ENCODE data around the gene AHR. TPM values are rescaled to one million over a fixed set of nuclear protein-coding genes. Genes with fewer than 3 reads are reported as not detected.
A peak's percentile ranks its signal among the peaks of the same experiment; 100 is the strongest.
"Not testable (repeated sequence)": the region's sequence is repeated elsewhere in the genome, so short reads cannot be mapped to it uniquely, and the experiment has no call there.

AHR gene
- total RNA-seq, 1 experiment from 2014 or later, result 99.1 TPM

GRCh38 chr7:17342756-17343155 is 44.3 kb downstream of the AHR start:
- ChIA-PET POLR2A (no interaction called here), CTCF (interaction anchor here (1.0 kb wide), 1 partner anchor 304 kb away, joined by 3 read pairs; no protein-coding TSS in a partner anchor)
- Mint-ChIP-seq H3K27me3 (ENCODE audit: insufficient read depth, unreplicated experiment) (no peaks in the 10 kb centered on the region), H3K9me3 (ENCODE audit: unreplicated experiment) (no peaks in the 10 kb centered on the region), H3K36me3 (ENCODE audit: insufficient read depth, unreplicated experiment) (peaks cover 65% of the 10 kb centered on the region), H3K4me3 (ENCODE audit: unreplicated experiment) (no peak overlapping the region), H3K4me1 (ENCODE audit: insufficient read depth, unreplicated experiment) (peaks cover 11% of the 10 kb centered on the region), H3K27ac (ENCODE audit: low read depth, unreplicated experiment) (no peak overlapping the region)
- TF ChIP-seq CTCF (IDR thresholded peaks at IDR 0.05; ENCODE audit: unreplicated experiment), result no peak
- intact Hi-C loops (cut with micrococcal nuclease), result no loop called here
- no peak for DNase-seq (ENCODE audit: unreplicated experiment)
- no TSS peak for BruUV-seq (replicated peaks)

- Mint-ChIP-seq H3K4me1 (ENCODE audit: insufficient read depth, unreplicated experiment) (peaks cover 11% of the 10 kb centered on the region), H3K9me3 (ENCODE audit: unreplicated experiment) (peaks cover 17% of the 10 kb centered on the region), H3K4me3 (ENCODE audit: unreplicated experiment) (no peak overlapping the region), H3K27ac (ENCODE audit: low read depth, unreplicated experiment) (no peak overlapping the region), H3K36me3 (ENCODE audit: insufficient read depth, unreplicated experiment) (peaks cover 34% of the 10 kb centered on the region), H3K27me3 (ENCODE audit: insufficient read depth, unreplicated experiment) (no peaks in the 10 kb centered on the region)
- DNase-seq (ENCODE audit: unreplicated experiment), result peak; percentile 30
- BruUV-seq (replicated peaks), result no TSS peak
- CTCF ChIA-PET, result no interaction called here
- intact Hi-C loops (cut with micrococcal nuclease), result no loop called here
- POLR2A ChIA-PET, result interaction anchor here (0.6 to 1.6 kb wide), 3 partner anchors 22 to 299 kb away, joined by 3 to 4 read pairs (median 3); no protein-coding TSS in a partner anchor
- TF ChIP-seq CTCF (IDR thresholded peaks at IDR 0.05; ENCODE audit: unreplicated experiment), result no peak
These were observed 48.9 kb downstream of the AHR start for GRCh38 chr7:17347401-17347800.

- H3K27ac Mint-ChIP-seq (ENCODE audit: low read depth, unreplicated experiment); H3K27me3 Mint-ChIP-seq (ENCODE audit: insufficient read depth, unreplicated experiment); BruUV-seq (replicated peaks); H3K4me3 Mint-ChIP-seq (ENCODE audit: unreplicated experiment); H3K4me1 Mint-ChIP-seq (ENCODE audit: insufficient read depth, unreplicated experiment); POLR2A ChIA-PET; intact Hi-C loops (cut with micrococcal nuclease); DNase-seq (ENCODE audit: unreplicated experiment): not testable (repeated sequence)
- CTCF ChIA-PET, result interaction anchor here (0.7 kb wide), 1 partner anchor 237 kb away, joined by 3 read pairs; no protein-coding TSS in a partner anchor
- Mint-ChIP-seq H3K9me3 (ENCODE audit: unreplicated experiment) (peaks cover 17% of the 10 kb centered on the region), H3K36me3 (ENCODE audit: insufficient read depth, unreplicated experiment) (peaks cover 34% of the 10 kb centered on the region)
These were observed 50.5 kb downstream of the AHR start for GRCh38 chr7:17348932-17349331.

- intact Hi-C loops (cut with micrococcal nuclease); BruUV-seq (replicated peaks): not testable (repeated sequence)
- peaks cover 30% of the 10 kb centered on the region for H3K36me3 Mint-ChIP-seq (ENCODE audit: insufficient read depth, unreplicated experiment)
These were observed 51.9 kb downstream of the AHR start for GRCh38 chr7:17350321-17350720.

GRCh38 chr7:17353650-17354419 is 55.4 kb downstream of the AHR start:
- DNase-seq (ENCODE audit: unreplicated experiment); intact Hi-C loops (cut with micrococcal nuclease); H3K4me3 Mint-ChIP-seq (ENCODE audit: unreplicated experiment); H3K4me1 Mint-ChIP-seq (ENCODE audit: insufficient read depth, unreplicated experiment); H3K27me3 Mint-ChIP-seq (ENCODE audit: insufficient read depth, unreplicated experiment); BruUV-seq (replicated peaks): not testable (repeated sequence)
- Mint-ChIP-seq H3K9me3 (ENCODE audit: unreplicated experiment) (peaks cover 17% of the 10 kb centered on the region), H3K27ac (ENCODE audit: low read depth, unreplicated experiment) (peak overlapping the region; percentile 47), H3K36me3 (ENCODE audit: insufficient read depth, unreplicated experiment) (peaks cover 46% of the 10 kb centered on the region)
- ChIA-PET POLR2A (interaction anchor here (0.7 to 1.6 kb wide), 3 partner anchors 16 to 22 kb away, joined by 3 to 10 read pairs (median 3); no protein-coding TSS in a partner anchor), CTCF (interaction anchor here (0.5 kb wide), 1 partner anchor 20 kb away, joined by 5 read pairs; no protein-coding TSS in a partner anchor)

More at GRCh38 chr7:17350321-17350720, 51.9 kb downstream of the AHR start:
- POLR2A ChIA-PET; DNase-seq (ENCODE audit: unreplicated experiment); H3K27ac Mint-ChIP-seq (ENCODE audit: low read depth, unreplicated experiment); CTCF ChIA-PET; H3K4me1 Mint-ChIP-seq (ENCODE audit: insufficient read depth, unreplicated experiment); H3K4me3 Mint-ChIP-seq (ENCODE audit: unreplicated experiment); H3K27me3 Mint-ChIP-seq (ENCODE audit: insufficient read depth, unreplicated experiment): not testable (repeated sequence)
- peaks cover 17% of the 10 kb centered on the region for H3K9me3 Mint-ChIP-seq (ENCODE audit: unreplicated experiment)
